Measurements from ENCODE around the gene GBA2. TPM values are rescaled to one million over a fixed set of nuclear protein-coding genes. Genes with fewer than 3 reads are reported as not detected.

GBA2 gene
- total and polyA plus RNA-seq, 5 experiments from 2014 or later = 14.8 to 65.4 (median 28.3) TPM

DNA sequence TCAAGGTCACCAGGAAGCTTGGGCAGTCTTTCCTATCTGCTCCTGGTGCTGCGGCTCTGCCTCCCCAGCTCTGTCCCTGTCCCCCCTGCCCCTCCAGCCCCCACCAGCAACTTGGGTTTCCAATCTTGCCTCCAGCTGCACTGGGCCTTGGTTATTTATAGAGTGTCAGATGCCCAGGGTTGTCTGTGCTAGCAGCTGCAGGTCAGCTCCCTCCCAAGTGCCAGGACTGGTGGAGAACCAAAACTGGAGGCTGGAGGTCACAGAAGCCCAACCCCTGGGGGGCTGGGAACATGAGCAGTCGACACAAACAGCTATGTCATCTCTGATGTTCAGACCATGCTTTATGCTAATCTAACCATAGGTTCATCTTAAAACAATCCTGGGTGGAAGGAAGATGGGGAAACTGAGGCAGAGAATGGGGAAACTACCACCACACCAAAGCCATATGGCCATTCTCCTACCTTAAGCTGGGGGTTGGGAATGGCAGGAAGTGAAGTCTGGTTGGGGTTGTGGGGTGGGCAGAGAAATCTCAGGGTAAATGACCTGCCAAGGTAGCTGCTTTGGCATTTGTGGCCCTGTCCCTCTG is 61.0 kb downstream of the GBA2 start:
- Mint-ChIP-seq H3K36me3 (no peaks in the 10 kb centered on the region), H3K9me3 (no peaks in the 10 kb centered on the region), H3K27me3 (no peaks in the 10 kb centered on the region), H3K4me3 (peak overlapping the region in 2 of 10 donors; percentile 26 to 62), H3K4me1 (peaks cover 11 to 27% (median 21%) of the 10 kb centered on the region in 4 donors), H3K27ac (peak overlapping the region in 5 of 10 donors; percentile 5 to 89 (median 37))
- ATAC-seq (no peak), DNase-seq (no peak)
- POLR2A ChIA-PET = interaction anchor here (0.7 to 2.1 kb wide), 7 partner anchors 12 to 74 kb away, joined by 3 to 8 read pairs (median 4); partner anchors contain the start of gene CD72

DNA sequence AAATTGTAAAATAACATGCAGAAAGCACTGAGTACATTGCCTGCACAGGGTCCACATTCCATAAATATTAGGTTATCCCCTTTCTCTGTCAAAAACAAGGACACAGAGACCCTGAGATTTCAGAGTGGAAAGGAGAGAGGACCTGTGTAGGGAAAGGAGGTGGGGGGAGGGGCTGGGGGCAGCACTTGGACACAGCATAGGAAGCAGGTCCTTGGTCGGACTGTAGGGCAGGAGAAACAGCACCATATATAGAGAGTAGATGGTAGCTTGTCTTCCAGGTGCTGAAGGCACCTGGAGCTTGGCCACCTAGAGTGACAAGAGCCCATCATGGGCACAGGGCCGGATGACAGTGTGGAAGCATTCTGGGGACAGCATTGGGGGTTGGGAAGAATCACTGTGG is 61.7 kb downstream of the GBA2 start:
- H3K4me1 Mint-ChIP-seq = peaks cover 11 to 27% (median 21%) of the 10 kb centered on the region in 4 donors
- H3K4me3 Mint-ChIP-seq = peak overlapping the region in 4 of 10 donors; percentile 10 to 67 (median 55)
- peak overlapping the region in 5 of 10 donors; percentile 3 to 83 (median 68) for H3K27ac Mint-ChIP-seq
- ATAC-seq (no peak), DNase-seq (no peak)
- no peaks in the 10 kb centered on the region for H3K27me3 Mint-ChIP-seq
- no peaks in the 10 kb centered on the region for H3K36me3 Mint-ChIP-seq
- POLR2A ChIA-PET = interaction anchor here (0.9 to 2.1 kb wide), 3 partner anchors 13 to 40 kb away, joined by 3 to 8 read pairs (median 3); no protein-coding TSS in a partner anchor
- no peaks in the 10 kb centered on the region for H3K9me3 Mint-ChIP-seq

Small RNA genes lying within 50 kb of the gene (microRNA-seq; reads per million reads assigned to microRNA genes)
- gene MIR6852 (ENCODE audit: borderline microRNAs expressed) (not detected), gene MIR6853 (ENCODE audit: borderline microRNAs expressed) (not detected)

Other genes with a start within 250 kb of the GBA2 start
- 10 to 100 TPM; 43.5 to 44.4 TPM for gene TESK1, start 144.0 kb downstream of the GBA2 start, total RNA-seq
- 1 to 10 TPM; 3.0 to 8.1 (median 4.8) TPM for gene TESK1, start 144.0 kb downstream of the GBA2 start, polyA plus RNA-seq
- gene CD72, start 130.8 kb downstream of the GBA2 start, total RNA-seq = 1 to 10 TPM; 7.8 to 8.0 TPM
- 1 to 10 TPM in 1 of 3 donors, under 1 TPM in 2; 0.80 to 1.5 (median 0.91) TPM for gene CD72, start 130.8 kb downstream of the GBA2 start, polyA plus RNA-seq
- 10 to 100 TPM; 24.2 to 25.4 TPM for gene SIT1, start 98.3 kb downstream of the GBA2 start, total RNA-seq
- gene SIT1, start 98.3 kb downstream of the GBA2 start, polyA plus RNA-seq = 100 to 1,000 TPM in 1 of 3 donors, 10 to 100 TPM in 2; 82.2 to 128 (median 91.6) TPM
- gene RMRP, start 91.2 kb downstream of the GBA2 start, total RNA-seq = over 10,000 TPM; 14,495 to 21,271 TPM
- gene RMRP, start 91.2 kb downstream of the GBA2 start, polyA plus RNA-seq = 10 to 100 TPM in 1 of 3 donors, not detected in 2; 33.0 TPM
- 10 to 100 TPM; 13.8 to 16.6 TPM for gene CCDC107, start 90.9 kb downstream of the GBA2 start, total RNA-seq
- gene CCDC107, start 90.9 kb downstream of the GBA2 start, polyA plus RNA-seq = 10 to 100 TPM; 45.9 to 59.0 (median 51.5) TPM
- under 1 TPM in 1 of 2 experiments, not detected in 1; 0.29 TPM for gene ARHGEF39, start 84.0 kb downstream of the GBA2 start, total RNA-seq
- under 1 TPM; 0.13 to 0.25 (median 0.24) TPM for gene ARHGEF39, start 84.0 kb downstream of the GBA2 start, polyA plus RNA-seq
- gene CA9, start 75.3 kb downstream of the GBA2 start, total RNA-seq = not detected
- not detected for gene CA9, start 75.3 kb downstream of the GBA2 start, polyA plus RNA-seq
- 10 to 100 TPM; 92.3 to 98.5 TPM for gene TPM2, start 59.3 kb downstream of the GBA2 start, total RNA-seq
- under 1 TPM in 1 of 3 donors, not detected in 2; 0.34 TPM for gene TPM2, start 59.3 kb downstream of the GBA2 start, polyA plus RNA-seq
- 100 to 1,000 TPM; 204 to 233 TPM for gene TLN1, start 17.0 kb downstream of the GBA2 start, total RNA-seq
- gene TLN1, start 17.0 kb downstream of the GBA2 start, polyA plus RNA-seq = 10 to 100 TPM; 32.9 to 88.9 (median 36.4) TPM
- gene CREB3, start 16.6 kb downstream of the GBA2 start, total RNA-seq = 10 to 100 TPM; 17.1 to 19.5 TPM
- 10 to 100 TPM; 29.8 to 40.3 (median 33.1) TPM for gene CREB3, start 16.6 kb downstream of the GBA2 start, polyA plus RNA-seq
- 10 to 100 TPM; 30.7 to 31.7 TPM for gene RGP1, start 59 bp upstream of the GBA2 start, total RNA-seq
- gene RGP1, start 59 bp upstream of the GBA2 start, polyA plus RNA-seq = 1 to 10 TPM; 6.8 to 9.6 (median 8.1) TPM
- 1 to 10 TPM in 1 of 2 experiments, under 1 TPM in 1; 0.88 to 1.7 TPM for gene MSMP, start 5.0 kb upstream of the GBA2 start, total RNA-seq
- gene MSMP, start 5.0 kb upstream of the GBA2 start, polyA plus RNA-seq = 1 to 10 TPM in 1 of 3 donors, not detected in 2; 1.3 TPM
- 10 to 100 TPM; 12.6 to 12.7 TPM for gene NPR2, start 42.4 kb upstream of the GBA2 start, total RNA-seq
- under 1 TPM; 0.20 to 0.94 (median 0.36) TPM for gene NPR2, start 42.4 kb upstream of the GBA2 start, polyA plus RNA-seq
- 1 to 10 TPM; 7.0 to 8.9 TPM for gene SPAG8, start 63.0 kb upstream of the GBA2 start, total RNA-seq
- gene SPAG8, start 63.0 kb upstream of the GBA2 start, polyA plus RNA-seq = 1 to 10 TPM in 2 of 3 donors, under 1 TPM in 1; 0.17 to 2.2 (median 1.7) TPM
- 10 to 100 TPM; 25.4 to 27.9 TPM for gene HINT2, start 65.8 kb upstream of the GBA2 start, total RNA-seq
- gene HINT2, start 65.8 kb upstream of the GBA2 start, polyA plus RNA-seq = 10 to 100 TPM; 73.0 to 87.9 (median 78.5) TPM
- gene FAM221B, start 79.5 kb upstream of the GBA2 start, total RNA-seq = not detected
- not detected for gene FAM221B, start 79.5 kb upstream of the GBA2 start, polyA plus RNA-seq
- gene TMEM8B, start 80.0 kb upstream of the GBA2 start, total RNA-seq = 10 to 100 TPM in 1 of 2 experiments, 1 to 10 TPM in 1; 8.8 to 10.2 TPM
- 1 to 10 TPM; 1.5 to 2.4 (median 2.1) TPM for gene TMEM8B, start 80.0 kb upstream of the GBA2 start, polyA plus RNA-seq
- gene OR13J1, start 121.2 kb upstream of the GBA2 start, total RNA-seq = not detected
- not detected for gene OR13J1, start 121.2 kb upstream of the GBA2 start, polyA plus RNA-seq
- not detected for gene HRCT1, start 157.0 kb upstream of the GBA2 start, total RNA-seq
- not detected for gene HRCT1, start 157.0 kb upstream of the GBA2 start, polyA plus RNA-seq
- gene SPAAR, start 160.3 kb upstream of the GBA2 start, total RNA-seq = not detected
- gene SPAAR, start 160.3 kb upstream of the GBA2 start, polyA plus RNA-seq = not detected
- gene OR2S2, start 208.9 kb upstream of the GBA2 start, total RNA-seq = not detected
- not detected for gene OR2S2, start 208.9 kb upstream of the GBA2 start, polyA plus RNA-seq